H1 (cell line): ENCODE data around the gene PIK3R6. TPM values are rescaled to one million over a fixed set of nuclear protein-coding genes. Genes with fewer than 3 reads are reported as not detected.

ENCODE experiments used
- HDAC6 ChIP-seq: IDR thresholded peaks from one replicate; pipeline ENCODE4 v1.7.1; 2012; ENCODE audit warnings: low read depth, mild to moderate bottlenecking, inconsistent platforms, low read length, moderate library complexity
- KDM4A ChIP-seq: IDR thresholded peaks from one replicate; pipeline ENCODE4 v1.7.1; 2012; ENCODE audit warnings: low read depth, mild to moderate bottlenecking, moderate library complexity, low read length, inconsistent platforms; ENCODE audit not compliant: severe bottlenecking
- RNF2 ChIP-seq: fragments of 200-900, 300-1000 bp; sonication (generic); IDR thresholded peaks from 2 replicates; pipeline ENCODE4 v1.7.1; 2016; ENCODE audit warnings: borderline replicate concordance, low read depth, mild to moderate bottlenecking, antibody characterized with exemption, low read length; ENCODE audit not compliant: poor library complexity, severe bottlenecking; ENCODE audit errors: missing control alignments
- polyA plus RNA-seq, 7 experiments: library from polyadenylated mRNA; depleted of rRNA in 3 of 7; stranded (reverse) in 5 of 7; unstranded in 2 of 7; fragments of >200 nt in 5 of 7; fragments of 200-250 nt in 2 of 7; gene quantifications; 1 replicate in 5 of 7; 2 replicates in 1 of 7; 4 replicates in 1 of 7; pipeline versions ENCODE4 v1.2.1 to v1.2.3, GENCODE V29; 2011 to 2013; ENCODE audit warnings: missing spikeins in 2 of 7, mixed read lengths in 2 of 7
- total RNA-seq: library from RNA; stranded (reverse); fragmentation: NEBNext Ultra II Directional; extraction: Animal tissue kit (Norgen Biotek cat#: 25700); gene quantifications from 2 replicates; pipeline ENCODE4 v1.2.1, GENCODE V29; 2021

Gene PIK3R6
- total and polyA plus RNA-seq, 2 of the 8 experiments (the other 6 are each of a cell fraction or from before 2014, with no cell fraction given), result 0.24 to 1.2 TPM

DNA sequence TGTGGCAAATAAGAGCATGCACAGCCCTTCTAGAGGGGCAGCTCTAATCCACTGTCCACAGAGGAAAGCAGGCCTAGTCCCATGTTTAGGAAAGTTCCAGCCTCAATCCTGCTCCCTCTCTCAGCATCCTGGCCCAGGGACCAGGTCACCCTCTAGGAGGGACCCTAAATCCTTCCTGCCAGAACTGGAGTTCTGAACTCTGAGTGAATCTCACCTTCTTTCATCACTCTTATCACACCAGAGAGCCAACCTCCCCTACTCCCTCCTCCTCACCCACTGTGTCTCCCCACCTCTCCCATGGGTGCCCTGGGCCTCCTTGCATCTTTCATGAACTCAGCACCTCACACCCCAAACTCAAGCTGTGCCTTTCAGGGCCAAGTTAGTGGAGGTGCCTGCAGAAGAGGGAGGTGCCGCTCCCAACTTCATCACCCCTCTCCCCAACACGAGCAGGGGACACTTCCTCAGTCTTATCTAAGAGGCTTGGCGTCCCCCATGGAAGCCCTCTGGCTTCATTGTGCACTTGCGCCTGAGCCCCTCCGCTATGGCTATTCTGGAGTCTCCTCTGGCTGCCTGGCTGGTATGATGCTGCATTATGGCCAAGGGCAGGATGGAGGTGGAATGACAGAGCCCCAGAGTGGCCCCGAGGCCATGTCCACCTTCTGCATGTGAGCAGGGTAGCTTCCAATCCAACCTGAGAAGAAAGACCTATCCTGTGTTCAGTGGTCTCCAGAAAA, 31.7 kb downstream of the PIK3R6 start (continued):
- no peak for TF ChIP-seq RNF2
- TF ChIP-seq KDM4A, result no peak
- TF ChIP-seq HDAC6, result no peak
